Stimulated activated CD4-positive, alpha-beta T cell treated with anti-CD3 and anti-CD28 coated beads, Interleukin-4, amount 100 ng/mL, for 1 hour (primary cell): Measurements from ENCODE around the gene SCAMP2.
"Not testable (repeated sequence)": the region's sequence is repeated elsewhere in the genome, so short reads cannot be mapped to it uniquely, and the experiment has no call there.

ENCODE experiments used
- DNase-seq: peaks from one replicate; pipeline ENCODE4 v3.0.0-alpha.2; 2020

SCAMP2 gene

GRCh38 chr15:74889883-74890664 is 16.9 kb upstream of the SCAMP2 start, which contains the start of gene MPI:
TSS of gene MPI (plus strand) at chr15:74890042. CDS start at chr15:74890074, 32 bp downstream.
- DNase-seq, result peak; percentile 87

GRCh38 chr15:74889390-74889882 is 16.3 kb upstream of the SCAMP2 start:
- DNase-seq, result peak; percentile 15

- DNase-seq, result no peak
Measured at GRCh38 chr15:74888716-74889115, 15.6 kb upstream of the SCAMP2 start.

- DNase-seq, result not testable (repeated sequence)
Measured at GRCh38 chr15:74887537-74888193, 14.5 kb upstream of the SCAMP2 start.

GRCh38 chr15:74885461-74885860 is 12.3 kb upstream of the SCAMP2 start:
- DNase-seq, result no peak

- DNase-seq, result no peak
Measured at GRCh38 chr15:74884428-74885223, 11.5 kb upstream of the SCAMP2 start.

- no peak for DNase-seq
Measured at GRCh38 chr15:74882528-74882927, 9.4 kb upstream of the SCAMP2 start.

- DNase-seq, result no peak
Measured at GRCh38 chr15:74878273-74878672, 5.1 kb upstream of the SCAMP2 start.

GRCh38 chr15:74873756-74874424 is 725 bp upstream of the SCAMP2 start:
- DNase-seq, result no peak

DNA sequence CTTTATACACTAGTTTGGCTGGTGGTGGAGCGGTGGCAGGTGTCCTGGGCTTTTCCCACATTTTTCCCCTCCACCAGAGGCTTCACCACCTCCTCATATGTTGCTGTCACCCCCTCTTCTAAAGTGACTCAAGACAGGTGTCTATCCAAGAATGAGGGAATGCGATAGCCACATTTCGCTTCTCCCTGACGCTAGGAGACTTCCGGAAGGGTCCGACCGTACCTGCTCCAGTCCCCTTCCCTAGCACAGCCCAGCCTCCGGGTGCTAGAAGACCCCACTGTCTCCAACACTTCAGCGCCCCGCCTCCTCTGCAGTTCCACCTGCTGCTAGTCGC is 496 bp downstream of the SCAMP2 start:
- DNase-seq, result no peak

DNA sequence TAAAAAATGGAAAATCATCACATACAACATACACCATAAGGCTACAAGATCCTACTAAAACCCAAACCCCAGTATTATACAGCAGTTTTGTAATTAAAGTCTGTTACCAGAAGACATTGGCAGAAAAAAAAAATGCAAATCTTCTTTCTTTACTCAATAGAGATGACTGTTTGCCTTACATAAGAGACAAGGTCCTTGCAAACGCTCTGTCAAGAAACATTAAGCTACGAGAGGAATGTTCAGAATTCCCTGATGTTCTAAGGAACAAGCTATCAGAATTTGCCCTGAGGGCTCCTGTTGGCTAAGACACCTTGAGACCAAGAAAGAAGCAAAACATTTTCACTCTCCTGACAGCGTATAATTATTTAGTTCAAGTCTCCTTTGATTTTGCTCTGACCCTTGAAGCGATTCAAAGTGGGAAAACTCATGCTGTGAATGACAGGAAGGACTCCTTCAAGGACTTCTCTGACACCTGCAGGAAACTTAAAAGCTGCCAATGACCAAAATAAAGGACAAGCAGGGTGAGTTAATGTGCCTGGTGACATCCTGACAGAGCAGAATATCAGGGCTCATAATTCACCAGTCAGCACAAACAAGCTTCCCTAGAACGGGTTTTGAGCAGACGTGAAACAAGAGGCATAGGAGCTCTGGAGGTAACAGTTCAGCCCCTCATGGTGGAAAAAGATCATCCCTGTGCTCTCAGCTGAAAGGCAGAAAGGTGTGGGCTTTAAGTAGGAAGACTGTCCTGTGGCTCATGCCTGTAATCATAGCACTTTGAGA is 2.5 kb downstream of the SCAMP2 start:
- DNase-seq, result no peak

- peak; percentile 10 for DNase-seq
Measured at GRCh38 chr15:74869726-74870407, 3.3 kb downstream of the SCAMP2 start.

GRCh38 chr15:74869372-74869725 is 3.8 kb downstream of the SCAMP2 start:
- DNase-seq, result no peak

DNA sequence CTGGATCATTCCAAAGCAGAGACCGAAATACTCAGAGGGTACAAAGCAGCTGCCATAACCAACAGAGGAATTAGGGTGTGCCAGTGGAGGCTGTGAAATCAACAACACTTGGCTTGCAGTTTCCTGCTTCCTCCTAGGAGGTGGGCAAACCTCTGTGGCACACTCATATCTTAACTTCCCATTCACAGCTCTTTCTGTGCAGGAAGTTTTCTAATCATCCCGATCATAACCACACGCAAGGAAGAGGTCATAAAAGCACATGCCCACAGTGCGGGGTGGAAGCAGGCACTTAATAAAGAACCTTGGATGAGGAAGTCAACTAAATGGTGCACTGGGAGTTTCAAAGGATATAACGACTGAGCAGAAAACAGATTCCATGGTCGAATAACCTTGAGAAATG is 5.1 kb downstream of the SCAMP2 start:
- no peak for DNase-seq

DNA sequence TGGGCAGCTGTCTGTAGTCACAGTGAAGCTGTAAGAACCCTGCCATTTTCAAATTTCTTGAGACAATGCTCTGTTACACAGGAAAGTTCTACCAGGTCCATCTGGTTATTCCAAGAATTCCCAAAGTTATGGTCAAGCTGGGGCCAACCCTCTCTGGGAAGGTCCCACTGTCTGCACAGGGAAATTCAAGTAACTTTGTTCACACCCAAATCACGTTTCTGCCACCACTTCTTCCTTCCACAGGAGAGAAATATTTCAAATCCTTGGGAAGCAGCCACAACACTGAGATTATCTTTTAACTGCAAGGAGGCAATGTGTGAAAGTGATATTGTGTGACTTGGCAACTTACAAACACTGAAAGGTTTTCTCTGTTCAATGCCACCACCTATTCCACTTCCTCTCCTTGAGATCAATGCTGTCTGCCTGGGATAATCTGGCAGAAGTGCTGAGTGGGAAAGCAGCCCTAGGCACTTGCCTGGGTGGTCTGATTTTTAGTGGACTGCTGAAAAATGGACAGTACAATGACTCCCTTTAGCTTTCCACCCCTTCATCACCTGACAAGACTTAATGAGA is 5.6 kb downstream of the SCAMP2 start:
- no peak for DNase-seq

DNA sequence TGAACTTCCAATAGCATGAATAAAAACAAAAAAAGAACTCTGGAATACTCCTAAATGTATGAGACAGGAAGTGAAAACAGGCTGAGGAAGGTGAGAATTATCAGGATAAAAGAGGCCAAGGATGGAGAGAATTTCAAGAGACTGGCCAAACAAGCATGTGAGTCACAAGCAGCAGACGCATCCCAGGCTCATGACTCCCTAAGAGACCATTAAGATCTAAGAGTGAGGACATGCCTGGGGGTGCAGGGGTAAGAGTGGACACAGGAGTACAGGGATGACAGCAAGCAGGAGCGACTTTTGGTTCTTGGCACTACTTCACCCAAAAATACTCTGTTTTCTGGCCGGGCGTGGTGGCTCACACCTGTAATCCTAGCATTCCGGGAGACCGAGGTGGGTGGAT is 7.1 kb downstream of the SCAMP2 start:
- DNase-seq, result no peak

GRCh38 chr15:74865316-74865715 is 7.8 kb downstream of the SCAMP2 start:
- DNase-seq, result no peak

DNA sequence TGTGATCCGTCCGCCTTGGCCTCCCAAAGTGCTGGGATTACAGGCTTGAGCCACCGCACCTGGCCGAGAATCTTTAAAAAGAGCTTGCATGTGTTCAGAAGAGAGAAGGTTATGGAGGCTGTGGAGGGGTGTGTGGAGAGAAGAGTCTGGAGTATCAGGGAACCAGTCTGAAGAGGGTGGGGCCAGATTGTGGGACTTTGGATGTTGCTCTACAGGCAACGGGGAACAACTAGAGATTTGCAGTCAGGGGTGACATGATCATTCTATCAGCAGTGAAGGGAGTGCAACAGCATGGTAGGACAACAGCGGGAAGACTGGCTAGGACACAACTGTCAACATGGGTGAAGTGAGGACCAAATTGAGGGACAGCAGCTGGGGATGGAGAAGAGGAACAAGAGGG is 8.9 kb downstream of the SCAMP2 start:
- DNase-seq, result no peak

DNA sequence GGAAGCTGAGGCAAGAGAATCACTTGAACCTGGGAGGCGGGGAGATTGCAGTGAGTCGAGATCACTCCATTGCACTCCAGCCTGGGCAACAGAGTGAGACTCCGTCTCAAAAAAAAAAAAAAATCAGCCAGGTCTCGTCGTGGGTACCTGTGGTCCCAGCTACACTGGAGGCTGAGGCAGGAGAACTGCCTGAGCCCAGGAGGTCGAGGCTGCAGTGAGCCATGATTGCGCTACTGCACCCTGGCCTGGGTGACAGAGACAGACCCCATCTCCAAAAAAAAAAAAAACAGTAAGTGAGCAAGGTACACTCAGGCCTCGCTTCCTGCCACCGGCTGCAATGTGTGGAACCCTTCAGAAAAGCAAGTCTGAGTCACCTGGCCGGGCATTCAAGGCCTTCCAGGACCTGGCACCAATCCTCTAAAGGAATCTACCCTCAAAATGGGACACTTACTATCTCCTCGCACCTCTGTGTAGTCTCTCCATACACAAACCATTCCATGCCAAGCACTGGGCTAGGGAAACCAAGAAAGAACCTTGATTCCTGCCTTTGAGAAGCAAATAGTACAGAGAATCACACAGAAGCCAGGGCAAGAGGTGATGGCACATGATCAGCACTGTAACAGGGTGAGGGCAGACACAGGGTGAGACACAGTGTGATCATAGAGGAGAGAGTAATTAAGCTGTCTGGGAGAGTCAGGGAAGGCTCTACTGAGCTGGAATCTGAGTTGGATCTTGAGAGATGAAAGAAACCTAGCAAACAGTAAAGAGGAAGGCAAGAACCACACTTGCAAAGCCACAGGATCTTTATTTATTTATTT is 9.7 kb downstream of the SCAMP2 start:
- DNase-seq, result no peak

DNA sequence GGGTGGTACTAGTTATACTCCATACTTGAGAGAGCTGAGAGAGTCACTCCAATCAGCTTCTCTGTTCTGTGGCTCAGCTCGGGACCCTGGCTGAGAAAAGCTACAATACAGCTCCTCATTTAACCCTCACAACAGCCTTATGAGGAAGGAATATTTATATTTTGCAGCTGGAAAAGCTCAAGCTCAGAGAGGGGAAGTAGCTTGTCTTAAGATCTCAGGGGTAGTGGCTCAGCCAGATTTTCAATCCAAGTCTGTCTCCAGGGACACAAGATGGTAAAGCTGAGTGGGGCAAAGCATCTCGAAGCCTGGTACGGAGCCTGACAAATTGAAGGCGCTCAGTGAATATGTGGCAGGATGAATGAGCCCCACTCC is 14.8 kb downstream of the SCAMP2 start:
- no peak for DNase-seq
